ENCODE results near the gene PRPF40B.

Gene PRPF40B

DNA sequence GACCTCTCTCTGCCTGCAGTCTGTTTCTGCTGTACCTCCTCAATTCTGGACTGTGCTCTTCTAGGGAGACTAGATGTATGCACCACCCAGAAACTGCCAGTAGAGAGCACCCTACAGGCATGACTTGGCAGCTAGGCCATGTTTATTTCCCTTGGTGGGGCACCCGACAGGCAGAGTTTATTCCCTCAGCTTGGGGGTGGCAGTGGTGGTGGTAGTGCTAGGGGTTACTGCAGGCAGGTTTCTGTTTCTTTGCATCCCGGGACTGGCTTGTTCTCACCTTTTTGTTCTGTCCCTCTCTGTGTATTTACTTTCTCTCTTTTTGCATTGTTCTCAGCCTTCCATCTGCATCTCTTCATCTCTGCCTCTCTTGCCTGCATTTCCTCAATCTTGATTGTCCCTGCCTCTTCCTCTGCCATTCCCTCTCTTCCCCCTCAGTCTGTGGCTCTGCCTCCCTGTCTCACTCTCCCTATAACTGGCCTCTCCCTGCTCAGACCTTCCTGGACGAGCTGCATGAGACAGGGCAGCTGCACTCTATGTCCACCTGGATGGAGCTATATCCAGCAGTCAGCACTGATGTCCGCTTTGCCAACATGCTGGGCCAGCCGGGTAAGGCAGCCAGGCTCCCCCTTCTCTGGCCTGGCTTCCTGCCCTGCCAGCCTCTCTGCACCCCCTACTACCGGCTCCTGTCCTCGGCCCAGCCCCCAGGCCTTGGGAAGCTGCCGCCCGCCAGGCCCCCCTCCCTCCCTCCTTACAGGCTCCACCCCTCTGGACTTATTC is 13.8 kb downstream of the PRPF40B start:
- no peak for DNase-seq

DNA sequence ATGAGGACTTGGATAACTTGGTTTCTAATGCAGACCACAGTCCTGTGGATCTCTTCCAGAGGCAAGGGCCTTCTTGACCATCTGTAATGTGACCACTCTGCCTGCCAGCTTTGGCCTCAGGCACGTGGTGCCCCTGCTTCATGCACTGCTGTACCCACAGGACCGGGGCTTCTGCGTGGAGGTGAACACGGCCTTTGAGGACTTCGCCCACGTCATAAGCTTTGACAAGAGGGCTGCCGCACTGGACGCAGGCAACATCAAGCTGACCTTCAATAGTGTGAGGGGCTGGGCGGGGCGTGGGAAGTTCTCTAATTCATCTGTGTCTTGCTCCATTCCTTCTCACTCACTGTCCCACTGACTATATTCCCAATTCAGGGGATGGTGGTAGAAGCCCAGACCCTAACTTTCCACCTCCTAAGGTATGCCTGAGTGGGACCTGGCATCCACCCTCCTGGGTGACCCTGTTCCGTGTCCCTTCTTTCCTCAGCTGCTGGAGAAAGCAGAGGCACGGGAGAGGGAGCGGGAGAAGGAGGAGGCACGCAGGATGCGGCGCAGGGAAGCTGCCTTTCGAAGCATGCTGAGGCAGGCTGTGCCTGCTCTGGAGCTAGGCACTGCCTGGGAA is 18.5 kb downstream of the PRPF40B start:
- no peak for DNase-seq

DNA sequence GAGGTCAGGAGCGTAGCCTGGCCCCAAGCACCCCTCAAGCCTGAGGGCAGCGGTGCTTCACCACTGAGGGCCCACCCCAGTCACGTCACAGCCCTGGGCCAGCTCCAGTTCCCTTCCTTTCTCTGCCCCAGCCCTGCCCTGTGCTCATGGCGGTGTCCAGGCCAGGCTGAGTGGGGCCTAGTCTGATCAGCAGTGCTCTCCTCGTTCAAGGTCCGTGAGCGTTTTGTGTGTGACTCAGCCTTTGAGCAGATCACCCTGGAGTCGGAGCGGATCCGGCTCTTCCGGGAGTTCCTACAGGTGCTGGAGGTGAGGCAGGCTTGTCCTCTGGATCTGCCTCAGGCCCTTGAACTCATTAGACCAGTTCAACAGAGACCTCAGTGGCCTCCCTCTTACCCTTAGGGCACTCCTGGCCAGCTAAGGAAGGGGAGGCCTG is 19.0 kb downstream of the PRPF40B start:
- no peak for DNase-seq

DNA sequence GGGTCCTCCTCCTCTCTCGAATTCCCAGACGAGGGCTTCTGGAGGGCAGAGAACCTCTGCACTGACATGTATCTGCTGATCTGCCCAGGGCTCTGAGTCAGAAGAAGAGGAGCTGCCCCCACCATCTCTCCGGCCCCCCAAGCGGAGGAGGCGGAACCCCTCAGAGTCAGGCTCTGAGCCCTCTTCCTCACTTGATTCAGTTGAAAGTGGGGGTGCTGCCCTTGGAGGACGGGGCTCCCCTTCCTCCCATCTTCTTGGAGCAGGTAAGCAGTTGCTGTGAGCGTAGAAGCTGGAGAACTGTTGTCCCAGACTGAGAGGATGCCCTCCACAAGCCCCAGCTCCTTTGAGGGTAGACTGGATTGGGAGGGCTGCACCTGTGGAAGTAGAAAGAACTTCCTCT is 19.8 kb downstream of the PRPF40B start:
- no peak for DNase-seq

DNA sequence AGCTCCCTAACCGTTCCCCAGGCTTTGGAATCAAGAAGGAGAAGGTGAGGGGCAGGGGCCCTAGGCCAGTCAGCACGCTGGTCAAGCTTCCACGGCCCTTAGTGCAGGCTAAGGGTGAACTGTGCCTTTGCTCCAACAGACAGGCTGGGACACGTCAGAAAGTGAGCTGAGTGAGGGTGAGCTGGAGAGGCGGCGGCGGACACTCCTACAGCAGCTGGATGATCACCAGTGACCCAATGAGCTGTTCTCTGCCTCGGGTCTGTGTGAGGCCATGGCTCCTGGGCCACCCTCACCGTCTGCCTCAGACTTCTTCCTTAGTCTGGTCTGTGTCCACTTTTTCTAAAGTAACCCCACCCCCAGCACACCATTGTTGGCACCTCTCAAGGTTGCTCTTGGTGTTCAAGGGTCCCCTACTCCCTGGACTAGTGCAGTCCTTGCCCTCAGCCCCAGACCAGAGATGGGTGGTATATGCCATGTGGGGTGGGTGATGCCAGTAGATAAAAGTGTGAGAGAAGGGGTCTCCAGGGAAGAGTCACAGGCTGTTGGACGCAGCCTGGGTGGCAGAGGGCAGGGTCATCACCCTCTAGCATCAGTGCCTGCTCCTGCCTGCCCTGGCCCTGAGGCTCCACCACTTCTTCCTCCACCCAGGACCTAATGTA is 20.7 kb downstream of the PRPF40B start:
- DNase-seq: no peak

DNA sequence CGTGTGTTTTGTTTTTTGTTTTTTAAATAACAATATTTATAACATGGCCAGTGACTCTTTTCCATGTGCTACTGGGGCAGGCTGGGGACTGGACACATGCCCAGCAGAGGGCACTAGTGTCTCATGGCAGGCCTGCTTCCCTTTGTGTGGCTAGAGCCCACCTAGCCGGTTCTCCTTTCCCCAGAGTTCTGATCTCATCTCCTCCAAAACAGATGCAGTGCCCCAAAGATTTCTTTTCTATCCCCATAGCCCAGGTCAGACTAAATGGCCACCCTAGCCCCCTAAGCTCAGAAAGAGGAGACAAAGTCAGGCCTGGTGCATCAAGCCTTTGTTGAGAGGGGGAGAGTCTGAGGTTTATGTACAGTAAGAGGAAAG is 21.2 kb downstream of the PRPF40B start:
- DNase-seq: no peak

DNA sequence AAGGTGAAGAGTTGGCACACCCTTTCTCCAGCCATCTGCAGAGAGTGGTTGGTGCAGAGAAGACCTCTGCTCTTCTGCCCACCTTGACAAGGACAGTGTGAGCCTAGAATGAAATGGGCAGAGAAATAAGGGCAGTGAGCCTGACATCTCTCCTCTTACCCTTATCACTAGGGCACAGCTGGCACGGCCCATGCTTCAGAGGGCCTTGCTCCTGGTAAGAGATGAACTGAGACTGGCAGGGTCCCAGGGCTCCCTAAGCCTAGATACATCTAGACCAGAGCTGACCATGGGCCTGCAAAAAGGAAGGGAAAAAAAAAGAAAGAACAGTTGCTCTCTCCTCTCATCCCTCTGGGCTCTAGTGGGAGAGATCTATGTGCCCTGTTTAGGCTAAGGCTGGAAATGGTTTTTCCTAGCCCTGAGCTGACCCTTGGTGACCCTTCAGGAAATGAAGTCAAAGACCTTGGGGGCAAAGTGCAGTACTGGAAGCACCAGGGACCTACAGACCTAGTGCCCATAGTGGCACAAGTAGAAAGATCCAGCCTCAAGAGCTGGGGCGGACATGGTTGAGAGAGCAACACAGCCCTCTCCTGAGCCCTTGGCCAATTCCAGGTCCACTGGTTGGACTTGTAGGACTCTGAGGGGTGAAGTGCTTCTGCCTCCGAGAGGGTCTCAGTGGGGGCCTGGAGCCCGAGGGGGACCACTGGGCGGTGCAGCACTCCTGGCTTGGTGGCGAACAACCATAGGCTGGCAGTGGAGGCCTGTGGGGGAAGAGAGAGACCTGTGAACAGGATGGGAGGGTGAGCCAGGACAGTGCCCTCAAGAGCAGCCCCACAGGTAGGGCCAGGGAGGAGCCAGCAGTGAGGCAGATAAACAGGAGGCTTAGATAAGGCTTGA is 22.0 kb downstream of the PRPF40B start:
- DNase-seq: no peak

DNA sequence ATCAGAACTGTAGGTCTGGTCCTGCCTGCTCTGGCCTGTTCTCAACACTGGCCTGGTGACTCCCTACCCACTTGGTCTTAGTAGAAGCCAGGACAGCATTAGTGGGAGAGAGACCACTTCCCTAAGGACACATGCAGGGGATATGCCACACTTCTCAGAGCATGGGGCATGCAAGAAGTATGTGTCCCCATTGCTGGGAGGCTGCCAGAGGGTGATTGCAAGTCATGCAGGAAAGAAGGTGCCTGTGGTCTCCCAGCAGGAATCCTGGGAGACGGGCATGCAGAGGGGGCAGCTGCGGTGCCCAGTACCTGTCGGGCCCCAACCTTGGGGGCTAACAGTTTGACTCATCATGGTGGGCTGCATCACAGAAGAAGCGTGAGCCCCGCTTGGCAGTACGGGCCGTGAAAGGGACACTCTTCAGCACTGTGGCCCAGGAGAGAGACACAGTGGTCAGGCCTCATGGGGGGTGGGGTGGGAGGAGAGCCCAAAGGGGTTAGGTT is 23.0 kb downstream of the PRPF40B start:
- DNase-seq: no peak

DNA sequence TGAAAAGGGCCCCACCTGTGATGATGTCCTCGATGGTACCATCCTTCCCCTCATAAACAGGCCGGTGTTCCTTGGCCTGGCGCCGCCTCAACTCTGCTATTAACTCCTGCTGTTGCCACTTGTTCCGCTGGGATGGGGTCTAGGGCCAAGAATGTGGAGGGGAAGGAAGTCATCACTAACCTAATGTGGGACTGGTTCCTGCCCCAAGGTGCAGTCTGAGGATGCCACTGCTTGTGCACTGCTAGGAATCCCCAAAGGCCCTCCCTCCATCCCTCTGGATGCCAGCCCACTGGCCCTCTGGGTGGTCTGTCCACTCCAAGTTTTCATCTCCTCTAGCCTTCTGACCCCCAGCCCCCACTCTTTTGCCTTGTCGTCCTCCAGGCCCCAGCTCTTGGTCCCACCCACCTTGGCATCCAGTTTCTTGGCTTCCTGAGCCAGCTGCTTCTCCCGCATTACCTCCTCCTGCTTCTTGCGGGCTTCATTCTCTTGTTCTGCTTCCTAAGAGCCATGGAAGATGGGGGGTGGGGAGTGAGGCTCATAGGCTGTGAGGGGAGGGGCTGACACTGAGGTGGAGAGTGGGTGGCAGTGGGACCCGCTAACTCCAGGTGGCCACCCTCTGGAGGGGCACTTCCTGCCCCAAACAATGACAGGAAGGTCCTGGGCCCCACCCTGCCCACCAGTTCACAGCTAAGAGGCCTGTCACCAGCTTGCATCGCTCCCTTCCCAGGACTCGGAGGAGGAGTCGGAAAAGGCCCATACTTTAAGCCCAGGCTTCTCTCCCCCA is 23.7 kb downstream of the PRPF40B start:
- no peak for DNase-seq

DNA sequence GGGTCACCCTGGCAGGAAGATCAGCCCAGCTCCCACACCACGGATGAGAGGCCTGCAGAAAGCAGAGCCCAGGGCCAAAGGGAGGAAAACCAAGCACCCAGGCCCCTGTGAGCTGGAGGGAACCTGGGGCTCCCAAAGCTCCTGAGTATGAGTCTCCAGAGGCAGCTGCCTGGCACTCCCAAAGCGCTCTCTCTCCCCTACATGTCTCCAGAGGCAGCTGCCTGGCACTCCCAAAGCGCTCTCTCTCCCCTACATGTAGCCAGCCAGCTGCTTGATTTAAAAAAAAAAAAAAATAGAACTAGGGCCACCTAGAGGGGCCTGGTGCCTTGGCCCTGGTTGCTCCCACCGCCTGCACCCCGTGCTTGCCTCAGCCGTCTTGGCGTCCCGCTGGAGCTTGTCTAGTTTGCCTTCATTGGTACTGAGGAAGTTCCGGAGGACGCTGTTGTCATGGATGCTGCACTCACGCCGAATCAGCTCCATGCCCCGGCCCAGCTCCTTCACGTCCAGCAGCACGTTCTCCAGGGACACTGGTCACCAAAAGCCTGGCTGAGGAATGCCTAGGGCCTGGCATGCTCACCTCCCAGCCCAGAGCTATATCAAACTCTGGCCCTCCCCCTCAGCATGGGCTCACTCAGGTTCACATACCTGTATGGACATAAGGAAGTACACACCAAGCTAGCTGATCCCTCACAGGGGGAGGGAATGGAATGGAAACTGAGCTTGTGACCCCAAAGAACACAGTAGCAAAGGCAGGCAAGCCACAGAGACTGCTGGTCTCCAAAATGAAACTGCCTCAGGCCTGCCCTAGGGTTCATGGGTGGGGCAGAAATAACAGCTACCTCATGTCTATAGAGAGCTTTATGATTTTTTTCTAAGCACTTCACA is 24.7 kb downstream of the PRPF40B start:
- no peak for DNase-seq

DNA sequence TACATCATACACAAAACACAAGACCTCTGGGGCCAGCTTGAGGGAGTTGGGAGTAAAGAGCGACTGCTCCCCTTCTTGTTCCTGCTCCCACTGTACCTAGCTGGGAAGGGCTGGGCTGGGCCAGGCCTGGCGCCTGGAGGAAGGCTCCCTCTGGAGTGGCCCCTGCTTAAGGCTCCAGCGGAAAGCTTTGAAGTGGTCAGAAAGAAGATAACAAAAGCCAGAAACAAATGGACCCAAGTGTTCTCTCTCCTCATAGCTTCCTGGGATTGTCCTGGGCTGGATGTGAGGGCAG is 25.3 kb downstream of the PRPF40B start:
- DNase-seq: no peak

DNA sequence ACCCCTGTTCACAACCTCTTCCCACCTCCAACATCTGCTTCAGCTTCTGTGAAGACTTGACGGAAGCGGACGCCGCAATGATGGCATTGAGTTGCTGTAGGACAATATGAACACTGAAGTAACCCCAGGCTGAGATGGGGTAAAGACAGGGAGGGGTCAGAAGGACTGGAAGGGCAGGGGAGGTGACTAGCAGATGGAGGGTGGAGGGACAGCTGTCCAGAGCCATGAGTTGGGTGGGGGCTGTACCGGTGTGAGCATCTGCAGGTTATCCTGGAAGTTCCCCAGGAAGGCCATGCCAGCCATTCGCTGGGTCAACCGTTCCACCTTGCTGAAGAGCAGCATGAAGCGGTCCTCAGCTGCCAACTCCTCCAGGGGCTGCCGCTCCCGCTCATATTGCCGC is 26.1 kb downstream of the PRPF40B start:
- DNase-seq: no peak

DNA sequence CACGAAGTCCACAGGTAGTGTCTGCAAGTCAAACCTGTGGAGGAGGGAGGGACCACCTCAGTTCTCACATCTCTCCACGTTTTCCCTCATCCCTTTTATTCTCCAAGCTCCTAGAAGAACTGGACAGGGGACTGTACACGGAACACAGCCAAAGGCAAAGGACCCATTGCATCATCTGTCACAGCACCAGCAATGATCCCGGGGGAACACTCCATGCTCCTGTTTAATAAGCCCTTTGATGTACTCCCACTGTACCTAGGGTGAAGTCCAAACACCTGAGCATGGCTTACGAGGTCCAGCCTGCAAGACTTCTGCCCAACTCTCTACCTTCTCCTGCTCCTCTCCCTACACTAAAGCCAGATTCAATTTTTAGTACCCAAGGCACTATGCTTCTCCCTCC is 26.5 kb downstream of the PRPF40B start:
- no peak for DNase-seq

DNA sequence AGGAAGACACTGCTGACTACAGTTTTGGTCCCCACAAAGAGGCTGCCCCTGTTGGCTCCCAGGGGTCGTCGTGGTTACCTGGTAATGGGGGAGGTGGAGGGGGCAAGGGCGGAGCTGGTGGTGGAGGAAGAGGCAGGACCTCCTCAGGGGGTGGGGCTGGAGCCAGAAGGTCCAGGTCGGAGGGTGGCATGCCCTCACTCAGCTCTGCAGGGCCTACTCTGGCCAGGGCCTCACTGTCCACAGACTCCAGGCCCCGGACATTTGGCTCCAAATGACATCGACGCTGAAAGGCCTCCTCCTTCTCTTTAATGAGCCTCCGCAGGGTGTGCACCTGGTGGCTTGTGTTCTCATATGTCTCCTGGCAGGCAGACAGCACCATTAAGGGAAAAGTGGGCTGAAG is 28.5 kb downstream of the PRPF40B start:
- DNase-seq: no peak

DNA sequence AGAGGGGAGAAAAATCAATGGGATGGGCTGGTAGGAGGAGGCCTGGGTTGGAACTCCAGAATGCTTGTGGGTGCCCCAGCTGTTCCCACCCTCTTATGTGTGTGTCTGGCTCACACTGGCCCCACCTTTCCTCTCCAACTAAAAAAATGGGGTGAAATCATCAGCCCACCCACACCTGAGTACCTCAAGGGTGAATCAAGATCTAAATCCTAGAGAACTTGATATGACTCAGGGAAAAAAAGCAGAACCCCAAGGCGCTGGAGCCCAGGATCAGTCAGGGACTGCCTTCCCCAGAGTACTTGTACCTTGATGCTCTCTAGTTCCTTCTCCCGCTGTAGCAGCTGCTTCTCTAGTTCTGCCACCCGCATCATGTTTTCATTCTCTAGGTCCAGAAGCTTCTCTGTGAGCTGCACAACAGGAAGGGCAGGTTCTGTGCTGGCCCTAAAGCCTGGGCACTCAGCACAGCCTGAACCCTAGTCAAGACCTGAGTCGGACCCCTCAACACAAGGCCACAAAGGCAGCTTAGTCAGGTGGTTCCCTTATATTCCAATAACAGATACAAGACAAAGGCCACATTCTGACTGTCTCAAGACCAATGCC is 29.7 kb downstream of the PRPF40B start:
- DNase-seq: no peak

DNA sequence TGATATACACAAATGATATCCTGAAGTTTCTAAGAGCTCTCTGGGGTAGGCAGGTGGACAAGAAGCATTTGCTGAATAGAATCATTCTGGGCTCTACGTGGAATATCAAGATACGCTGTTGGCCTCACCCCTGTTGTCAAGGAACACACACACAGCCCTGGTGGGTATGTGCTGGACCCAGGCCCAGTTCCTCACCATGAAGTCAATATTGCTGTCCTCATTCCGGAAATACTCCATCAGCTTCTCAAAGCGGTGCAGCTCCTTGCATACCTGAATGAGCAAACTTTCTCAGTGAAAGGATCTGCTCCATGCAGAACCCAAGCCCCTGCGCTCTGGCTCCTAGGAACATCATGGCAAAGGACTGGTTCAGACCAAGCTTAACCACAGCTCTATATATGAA is 31.4 kb downstream of the PRPF40B start:
- DNase-seq: no peak

DNA sequence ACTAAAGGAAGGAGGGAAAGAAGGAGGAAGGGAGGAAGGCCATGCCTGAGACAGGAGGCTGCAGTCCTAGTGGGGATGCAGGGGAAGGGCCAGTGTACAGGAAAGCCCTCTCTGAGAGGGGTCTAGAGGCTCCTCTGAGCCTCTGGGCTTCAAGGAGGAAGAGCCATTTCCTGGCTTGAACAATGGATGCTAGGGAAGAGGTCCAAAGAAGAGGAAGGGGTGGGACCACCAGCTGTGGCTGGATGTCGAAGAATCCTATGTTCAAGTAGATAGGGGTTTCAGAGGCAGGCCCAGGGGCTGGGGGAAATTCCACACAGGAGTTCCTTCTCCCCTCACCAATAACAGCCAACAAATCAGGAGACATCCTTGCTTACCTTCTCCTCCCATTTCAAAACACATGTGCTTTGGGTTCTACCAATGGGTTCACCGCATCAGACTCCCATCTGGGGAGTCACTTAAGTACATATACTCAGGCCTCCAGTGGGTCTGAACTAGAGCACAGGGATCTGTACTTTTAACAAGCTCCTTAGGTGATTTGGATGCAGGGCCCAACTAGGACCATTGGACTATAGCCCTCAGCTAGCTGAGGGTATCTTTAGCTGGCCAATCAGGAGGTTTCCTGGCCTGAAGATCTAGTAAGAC is 32.4 kb downstream of the PRPF40B start:
- no peak for DNase-seq

DNA sequence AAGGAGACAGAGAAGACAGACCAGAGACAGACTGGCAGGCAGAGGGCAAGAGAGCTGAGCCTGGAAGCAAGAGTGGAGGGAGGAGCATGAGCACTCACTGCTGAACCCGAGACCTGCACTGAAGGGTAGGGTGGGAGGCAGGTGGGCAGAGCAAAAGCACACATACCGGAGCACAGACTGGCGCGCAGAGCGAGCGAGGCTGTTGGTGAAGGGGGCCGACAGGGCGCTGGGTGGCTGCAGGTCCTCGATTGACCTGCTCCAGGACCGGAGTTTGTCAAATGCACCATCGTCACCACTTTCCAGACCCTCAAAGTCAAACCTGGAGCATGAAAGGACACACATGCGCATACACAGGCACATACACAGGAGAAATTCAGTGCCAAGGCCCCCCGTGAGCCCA is 34.9 kb downstream of the PRPF40B start:
- DNase-seq: no peak

DNA sequence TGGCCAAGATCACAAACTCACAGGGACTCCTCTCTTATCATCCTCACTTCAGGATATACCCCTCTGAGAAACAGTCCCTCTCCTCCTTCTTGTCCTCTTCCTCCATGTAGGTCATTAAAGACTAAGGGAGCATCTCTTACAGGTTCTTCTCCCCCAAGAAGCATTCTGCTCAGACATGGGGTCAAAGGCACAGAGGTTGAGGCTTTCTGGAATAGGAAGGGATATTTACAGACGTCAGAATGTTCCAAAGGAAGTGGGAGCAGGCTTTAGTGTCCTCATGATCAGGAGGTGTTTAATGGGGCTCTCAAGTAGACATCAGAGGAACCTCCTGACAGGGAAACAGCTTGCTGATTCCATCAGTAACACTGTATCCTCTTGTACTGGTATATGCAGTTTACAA is 36.4 kb downstream of the PRPF40B start:
- DNase-seq: no peak

DNA sequence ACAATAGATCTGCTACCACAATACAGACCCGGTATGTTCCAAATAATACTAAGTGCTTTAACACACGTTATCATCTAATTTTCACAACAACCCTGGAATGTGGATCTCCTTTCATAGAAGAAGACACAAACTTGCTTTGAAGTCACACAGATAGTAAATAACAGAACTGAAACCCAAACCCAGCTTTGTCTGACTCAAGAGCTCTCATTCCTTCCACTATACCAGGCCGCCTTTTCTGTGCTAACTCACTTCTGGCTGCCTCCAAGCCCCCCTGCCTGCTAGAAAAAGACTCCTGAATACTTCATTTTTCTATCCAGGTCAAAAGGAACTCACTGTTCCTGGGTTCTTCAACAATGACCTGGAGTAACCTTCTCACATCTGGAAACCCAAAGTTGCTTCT is 37.8 kb downstream of the PRPF40B start:
- no peak for DNase-seq

DNA sequence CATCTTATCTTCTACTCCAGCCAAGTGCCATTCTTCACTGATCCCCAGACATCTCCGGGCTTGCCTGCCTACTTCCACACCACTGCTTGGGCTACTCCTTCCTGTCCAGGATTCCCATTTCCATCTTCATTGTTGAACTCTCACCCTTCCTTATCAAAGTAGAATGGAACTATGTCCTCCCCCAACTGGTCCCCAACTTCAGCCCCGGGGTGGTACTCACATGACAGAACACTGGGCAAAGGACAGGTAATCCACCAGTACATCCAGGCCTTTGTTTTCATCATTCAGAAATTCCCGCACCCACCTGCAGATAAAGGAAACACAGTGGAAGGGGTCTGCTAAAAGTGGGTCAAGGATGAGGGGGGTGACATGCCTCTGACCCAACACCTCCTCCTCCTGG is 38.4 kb downstream of the PRPF40B start:
- DNase-seq: no peak

All from NCI-H1436 treated with DMSO at 0.1 percent for 48 hours (cell line).